Measurements from ENCODE around the gene AP2A2.

AP2A2 gene

GRCh38 chr11:1027483-1028290 is 102.0 kb downstream of the AP2A2 start:
- no peak overlapping the region for H3K4me3 ChIP-seq (ENCODE audit: low read length)
- DNase-seq (ENCODE audit: low read depth) = no peak
- TF ChIP-seq, protein P1, sequence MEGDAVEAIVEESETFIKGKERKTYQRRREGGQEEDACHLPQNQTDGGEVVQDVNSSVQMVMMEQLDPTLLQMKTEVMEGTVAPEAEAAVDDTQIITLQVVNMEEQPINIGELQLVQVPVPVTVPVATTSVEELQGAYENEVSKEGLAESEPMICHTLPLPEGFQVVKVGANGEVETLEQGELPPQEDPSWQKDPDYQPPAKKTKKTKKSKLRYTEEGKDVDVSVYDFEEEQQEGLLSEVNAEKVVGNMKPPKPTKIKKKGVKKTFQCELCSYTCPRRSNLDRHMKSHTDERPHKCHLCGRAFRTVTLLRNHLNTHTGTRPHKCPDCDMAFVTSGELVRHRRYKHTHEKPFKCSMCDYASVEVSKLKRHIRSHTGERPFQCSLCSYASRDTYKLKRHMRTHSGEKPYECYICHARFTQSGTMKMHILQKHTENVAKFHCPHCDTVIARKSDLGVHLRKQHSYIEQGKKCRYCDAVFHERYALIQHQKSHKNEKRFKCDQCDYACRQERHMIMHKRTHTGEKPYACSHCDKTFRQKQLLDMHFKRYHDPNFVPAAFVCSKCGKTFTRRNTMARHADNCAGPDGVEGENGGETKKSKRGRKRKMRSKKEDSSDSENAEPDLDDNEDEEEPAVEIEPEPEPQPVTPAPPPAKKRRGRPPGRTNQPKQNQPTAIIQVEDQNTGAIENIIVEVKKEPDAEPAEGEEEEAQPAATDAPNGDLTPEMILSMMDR (conservative IDR thresholded peaks at IDR 0.05; ENCODE audit: low read depth, low read length) = no peak

DNA sequence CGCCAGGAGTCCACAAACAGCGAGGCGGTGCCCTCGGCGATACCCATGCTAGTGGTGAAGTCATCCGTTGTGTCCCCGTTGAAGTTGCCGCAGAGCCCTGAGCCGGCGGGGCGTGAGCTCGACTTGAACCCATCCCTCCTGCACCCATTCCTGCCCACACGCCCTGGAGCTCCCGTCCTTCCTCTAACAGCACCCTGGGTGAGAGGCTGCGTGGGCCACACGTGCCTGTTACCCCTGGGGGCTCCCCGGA is 102.5 kb downstream of the AP2A2 start:
- no peak for DNase-seq (ENCODE audit: low read depth)
- no peak overlapping the region for H3K4me3 ChIP-seq (ENCODE audit: low read length)
- TF ChIP-seq, protein P1 (conservative IDR thresholded peaks at IDR 0.05; ENCODE audit: low read depth, low read length) = no peak

DNA sequence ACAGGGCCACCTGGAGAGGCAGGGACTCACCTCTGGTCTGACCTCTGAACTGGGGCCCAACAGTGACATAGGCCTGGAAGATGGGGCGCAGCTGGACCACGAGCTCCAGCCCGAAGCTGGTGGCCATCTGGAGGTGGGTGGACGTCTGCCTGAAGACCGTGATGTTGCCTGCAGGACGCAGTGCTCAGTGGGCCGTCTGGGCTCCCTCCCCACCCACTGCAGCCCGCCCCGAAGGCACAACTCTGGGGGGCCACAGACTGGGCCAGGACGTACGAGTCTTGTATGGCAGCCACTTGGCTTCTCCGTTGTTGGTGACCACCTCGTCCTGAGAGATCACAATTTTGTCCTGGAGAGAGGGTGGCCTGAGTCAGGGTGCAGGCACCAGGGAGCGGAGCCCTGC is 102.9 kb downstream of the AP2A2 start:
- H3K4me3 ChIP-seq (ENCODE audit: low read length) = no peak overlapping the region
- TF ChIP-seq, protein P1 (conservative IDR thresholded peaks at IDR 0.05; ENCODE audit: low read depth, low read length) = no peak
- DNase-seq (ENCODE audit: low read depth) = no peak

GRCh38 chr11:1029051-1029450 is 103.4 kb downstream of the AP2A2 start:
- no peak overlapping the region for H3K4me3 ChIP-seq (ENCODE audit: low read length)
- no peak for DNase-seq (ENCODE audit: low read depth)
- TF ChIP-seq, protein P1 (conservative IDR thresholded peaks at IDR 0.05; ENCODE audit: low read depth, low read length) = no peak

GRCh38 chr11:1029654-1030053 is 104.0 kb downstream of the AP2A2 start:
- TF ChIP-seq, protein P1 (conservative IDR thresholded peaks at IDR 0.05; ENCODE audit: low read depth, low read length) = no peak
- DNase-seq (ENCODE audit: low read depth) = no peak
- no peak overlapping the region for H3K4me3 ChIP-seq (ENCODE audit: low read length)

GRCh38 chr11:1030086-1030485 is 104.4 kb downstream of the AP2A2 start:
- no peak for DNase-seq (ENCODE audit: low read depth)
- H3K4me3 ChIP-seq (ENCODE audit: low read length) = no peak overlapping the region
- TF ChIP-seq, protein P1 (conservative IDR thresholded peaks at IDR 0.05; ENCODE audit: low read depth, low read length) = no peak

GRCh38 chr11:1030556-1030955 is 104.9 kb downstream of the AP2A2 start:
- DNase-seq (ENCODE audit: low read depth) = no peak
- no peak overlapping the region for H3K4me3 ChIP-seq (ENCODE audit: low read length)
- TF ChIP-seq, protein P1 (conservative IDR thresholded peaks at IDR 0.05; ENCODE audit: low read depth, low read length) = no peak

Data from retinal pigment epithelial cell (primary cell).